Measurements from ENCODE around the gene CFAP58.

The CFAP58 gene

GRCh38 chr10:104371753-104372152 lies 18.1 kb downstream of the CFAP58 start:
- no peak for DNase-seq (ENCODE audit: low read depth in 2 of 2, low spot score in 1 of 2)

GRCh38 chr10:104374591-104374990 lies 21.0 kb downstream of the CFAP58 start:
- DNase-seq (ENCODE audit: low read depth in 2 of 2, low spot score in 1 of 2) = no peak

GRCh38 chr10:104376784-104377300 lies 23.2 kb downstream of the CFAP58 start:
- no peak for DNase-seq (ENCODE audit: low read depth in 2 of 2, low spot score in 1 of 2)

GRCh38 chr10:104380336-104380735 lies 26.7 kb downstream of the CFAP58 start:
- no peak for DNase-seq (ENCODE audit: low read depth in 2 of 2, low spot score in 1 of 2)

GRCh38 chr10:104387130-104387888 lies 33.7 kb downstream of the CFAP58 start:
- no peak for DNase-seq (ENCODE audit: low read depth in 2 of 2, low spot score in 1 of 2)

GRCh38 chr10:104388830-104389229 lies 35.2 kb downstream of the CFAP58 start:
- no peak for DNase-seq (ENCODE audit: low read depth in 2 of 2, low spot score in 1 of 2)

GRCh38 chr10:104391150-104391968 lies 37.7 kb downstream of the CFAP58 start:
- no peak for DNase-seq (ENCODE audit: low read depth in 2 of 2, low spot score in 1 of 2)

GRCh38 chr10:104391969-104392296 lies 38.3 kb downstream of the CFAP58 start:
- no peak for DNase-seq (ENCODE audit: low read depth in 2 of 2, low spot score in 1 of 2)

- no peak for DNase-seq (ENCODE audit: low read depth in 2 of 2, low spot score in 1 of 2)
These were observed 39.8 kb downstream of the CFAP58 start for GRCh38 chr10:104393387-104393786.

GRCh38 chr10:104396581-104396980 lies 42.9 kb downstream of the CFAP58 start:
- no peak for DNase-seq (ENCODE audit: low read depth in 2 of 2, low spot score in 1 of 2)

GRCh38 chr10:104403636-104404035 lies 50.0 kb downstream of the CFAP58 start:
- no peak for DNase-seq (ENCODE audit: low read depth in 2 of 2, low spot score in 1 of 2)

GRCh38 chr10:104406715-104407650 lies 53.4 kb downstream of the CFAP58 start:
- no peak for DNase-seq (ENCODE audit: low read depth in 2 of 2, low spot score in 1 of 2)

- no peak for DNase-seq (ENCODE audit: low read depth in 2 of 2, low spot score in 1 of 2)
These were observed 59.9 kb downstream of the CFAP58 start for GRCh38 chr10:104413528-104413927.

- no peak for DNase-seq (ENCODE audit: low read depth in 2 of 2, low spot score in 1 of 2)
These were observed 62.0 kb downstream of the CFAP58 start for GRCh38 chr10:104415526-104416165.

- DNase-seq (ENCODE audit: low read depth in 2 of 2, low spot score in 1 of 2) = no peak
These were observed 63.2 kb downstream of the CFAP58 start for GRCh38 chr10:104416851-104417250.

- DNase-seq (ENCODE audit: low read depth in 2 of 2, low spot score in 1 of 2) = no peak
These were observed 64.1 kb downstream of the CFAP58 start for GRCh38 chr10:104417637-104418292.

- DNase-seq (ENCODE audit: low read depth in 2 of 2, low spot score in 1 of 2) = no peak
These were observed 71.1 kb downstream of the CFAP58 start for GRCh38 chr10:104424719-104425118.

GRCh38 chr10:104427989-104428388 lies 74.4 kb downstream of the CFAP58 start:
- DNase-seq (ENCODE audit: low read depth in 2 of 2, low spot score in 1 of 2) = no peak

- DNase-seq (ENCODE audit: low read depth in 2 of 2, low spot score in 1 of 2) = no peak
These were observed 76.2 kb downstream of the CFAP58 start for GRCh38 chr10:104429846-104430245.

GRCh38 chr10:104430360-104430759 lies 76.7 kb downstream of the CFAP58 start:
- no peak for DNase-seq (ENCODE audit: low read depth in 2 of 2, low spot score in 1 of 2)
